HG03103 (cell line): Measurements from ENCODE around the gene GTPBP8.
A peak's percentile ranks its signal among the peaks of the same experiment; 100 is the strongest.

Source experiments
- ATAC-seq: cut with Tn5 transposase; IDR thresholded peaks from one replicate; pipeline ENCODE4 v1.9.1; 2021; ENCODE audit warnings: low read depth; ENCODE audit not compliant: unreplicated experiment

The GTPBP8 gene

DNA sequence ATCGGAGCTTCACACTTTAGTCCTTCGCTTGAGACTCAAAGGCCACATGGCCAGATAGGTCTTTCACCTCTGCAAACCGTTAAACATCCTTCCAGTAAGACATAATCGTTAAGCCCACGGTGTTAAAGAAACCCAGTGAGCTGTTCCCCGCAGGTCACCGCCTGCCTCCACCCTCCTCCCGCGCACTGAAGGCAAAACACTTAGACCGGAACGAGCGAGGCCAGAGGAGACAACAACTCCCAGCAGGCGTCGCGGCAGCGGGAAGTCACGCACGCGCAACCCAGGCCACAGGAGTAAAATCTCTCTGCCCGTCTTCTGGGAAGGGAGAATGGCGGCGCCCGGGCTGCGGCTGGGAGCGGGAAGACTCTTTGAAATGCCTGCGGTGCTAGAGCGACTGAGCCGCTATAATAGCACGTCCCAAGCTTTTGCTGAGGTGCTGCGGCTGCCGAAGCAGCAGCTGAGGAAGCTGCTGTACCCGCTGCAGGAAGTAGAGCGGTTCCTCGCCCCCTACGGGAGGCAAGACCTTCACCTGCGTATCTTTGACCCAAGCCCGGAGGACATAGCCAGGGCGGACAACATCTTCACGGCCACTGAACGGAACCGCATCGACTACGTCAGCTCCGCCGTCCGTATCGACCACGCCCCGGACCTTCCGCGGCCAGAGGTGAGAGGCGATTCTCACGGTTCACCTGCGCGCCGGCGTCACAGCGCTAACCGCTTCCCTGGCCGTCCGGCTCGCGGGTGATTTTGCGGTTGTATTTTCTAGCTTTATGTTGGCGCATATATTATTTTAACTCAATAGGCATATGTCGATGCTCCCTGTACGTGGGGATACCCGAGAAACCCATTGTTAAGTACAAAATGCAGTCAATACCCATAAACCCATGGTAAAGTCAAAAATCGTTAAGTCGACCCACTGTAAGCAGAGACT is at the start of gene GTPBP8:
Gene GTPBP8, plus strand, starts transcription at position 313 of the 931 bp plus-strand sequence. Its CDS starts 16 bp downstream, at position 329.
- ATAC-seq: peak; percentile 90

DNA sequence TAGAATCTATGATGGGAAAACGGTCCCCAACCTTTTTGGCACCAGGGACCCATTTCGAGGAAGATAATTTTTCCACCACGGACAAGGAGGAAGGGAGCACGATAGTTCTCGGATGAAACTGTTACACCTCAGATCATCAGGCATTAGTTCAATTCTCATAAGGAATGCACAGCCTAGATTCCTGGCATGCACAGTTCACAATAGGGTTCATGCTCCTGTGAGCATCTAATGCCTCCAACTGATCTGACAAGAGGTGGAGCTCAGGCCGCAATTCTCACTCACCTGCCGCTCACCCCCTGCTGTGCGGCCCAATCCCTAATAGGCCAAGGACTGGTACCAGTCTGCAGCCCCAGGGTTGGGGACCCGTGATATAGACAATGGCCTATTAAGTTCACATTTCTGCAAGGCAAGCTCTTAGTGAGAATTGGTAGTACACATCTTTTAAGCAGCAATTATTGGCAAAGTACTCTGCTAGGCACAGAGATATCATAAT is 42.4 kb upstream of the GTPBP8 start:
- no peak for ATAC-seq

DNA sequence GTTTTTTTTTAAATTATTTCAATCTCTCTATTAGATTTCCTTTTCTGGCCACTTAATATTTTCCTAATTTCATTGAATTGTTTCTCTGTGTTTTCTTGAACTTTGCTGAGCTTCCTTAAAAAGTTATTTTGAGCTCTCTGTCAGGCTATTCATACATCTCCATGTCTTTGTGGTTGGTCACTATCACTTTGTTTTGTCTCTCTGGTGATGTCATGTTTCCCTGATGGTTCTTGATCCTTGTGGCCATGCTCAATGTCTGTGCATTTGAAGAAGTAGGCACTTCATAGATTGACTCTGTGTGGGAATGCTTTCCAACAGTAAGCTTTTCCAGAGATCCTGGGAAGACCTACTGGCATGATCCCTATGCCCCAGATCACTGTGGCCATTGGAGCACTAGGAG is 34.4 kb upstream of the GTPBP8 start:
- no peak for ATAC-seq

DNA sequence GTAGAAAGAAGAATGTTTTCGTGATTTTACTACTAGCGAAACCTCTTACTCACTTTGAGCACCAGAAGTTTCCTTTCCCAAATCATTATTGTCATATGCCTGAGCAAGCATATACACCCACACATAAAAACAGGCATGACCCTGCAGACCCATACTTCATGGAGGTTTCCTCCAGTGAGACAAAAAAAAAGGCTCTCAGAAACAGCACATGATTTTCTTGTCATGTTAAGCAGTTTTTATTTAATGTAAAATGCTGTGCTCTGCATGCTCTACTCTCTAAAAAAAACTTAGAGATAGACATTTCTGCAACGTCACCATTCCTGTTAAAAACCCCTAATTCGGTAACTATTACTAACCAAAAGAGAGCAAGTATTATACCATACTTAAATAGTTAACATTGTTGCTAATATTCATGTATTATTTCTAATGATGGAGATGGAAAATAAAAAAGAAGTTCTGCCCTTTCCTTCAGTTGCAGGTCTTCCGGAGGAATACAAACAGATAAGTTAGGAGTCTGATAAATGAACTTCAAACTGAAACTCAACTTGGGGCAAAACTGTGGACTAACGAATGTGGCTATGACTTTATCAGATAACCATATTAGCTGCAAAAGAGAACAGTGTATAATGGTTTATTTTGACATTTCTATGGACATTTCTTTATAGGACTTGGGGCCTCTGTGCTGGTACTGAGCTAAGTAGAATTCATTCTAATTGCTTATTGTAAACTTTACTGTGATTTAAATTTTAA is 31.8 kb upstream of the GTPBP8 start:
- ATAC-seq: no peak

DNA sequence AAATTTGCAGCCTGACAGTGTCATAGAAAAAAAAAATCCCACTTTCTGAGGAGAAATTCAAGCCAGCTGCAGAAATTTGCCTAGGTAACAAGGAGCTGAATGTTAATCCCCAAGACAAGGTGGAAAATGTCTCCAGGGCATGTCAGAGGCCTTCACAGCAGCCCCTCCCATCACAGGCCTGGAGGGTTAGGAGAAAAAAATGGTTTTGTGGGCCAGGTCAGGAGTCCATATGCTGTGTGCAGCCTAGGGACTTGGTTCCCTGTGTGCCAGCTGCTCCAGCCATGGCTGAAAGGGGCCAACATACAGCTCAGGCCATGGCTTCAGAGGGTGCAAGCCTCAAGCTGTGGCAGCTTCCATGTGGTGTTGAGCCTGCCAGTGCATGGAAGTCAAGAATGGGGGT is 27.1 kb upstream of the GTPBP8 start:
- no peak for ATAC-seq

DNA sequence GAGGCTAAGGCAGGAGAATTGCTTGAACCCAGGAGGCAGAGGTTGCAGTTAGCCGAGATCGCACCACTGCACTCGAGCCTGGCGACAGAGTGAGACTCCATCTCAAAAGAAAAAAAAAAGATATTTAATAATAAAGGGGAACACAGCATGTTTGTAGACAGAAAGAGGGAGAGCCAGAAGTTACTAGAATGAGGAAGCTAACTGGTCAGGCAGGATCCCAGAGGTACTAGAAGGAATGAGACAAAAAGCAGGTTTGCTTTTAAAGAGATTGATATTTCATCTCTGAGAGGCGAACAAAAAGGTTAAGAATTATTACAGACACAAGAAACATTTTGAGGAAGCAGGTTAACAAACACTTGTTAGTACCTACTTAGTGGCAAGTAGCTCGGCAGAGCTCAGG is 25.1 kb upstream of the GTPBP8 start:
- no peak for ATAC-seq

DNA sequence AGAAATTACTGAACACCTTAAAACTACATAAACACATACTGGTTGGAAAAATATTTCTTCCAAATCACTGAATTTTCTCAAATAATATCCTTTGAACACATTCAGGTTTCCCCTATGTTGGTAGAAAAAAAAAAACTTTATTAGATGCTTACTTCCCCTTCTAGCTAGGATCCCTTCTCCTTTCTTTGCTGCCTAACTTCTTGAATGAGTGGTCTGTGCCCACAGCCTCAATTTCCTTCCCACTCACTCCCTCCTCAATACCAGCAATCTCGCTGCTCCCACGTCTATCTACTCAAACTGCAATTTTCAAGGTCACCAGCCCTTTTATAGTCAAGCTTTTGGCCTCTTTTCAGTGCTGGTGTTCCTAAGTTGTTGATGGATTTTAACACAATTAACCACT is 24.2 kb upstream of the GTPBP8 start:
- no peak for ATAC-seq

DNA sequence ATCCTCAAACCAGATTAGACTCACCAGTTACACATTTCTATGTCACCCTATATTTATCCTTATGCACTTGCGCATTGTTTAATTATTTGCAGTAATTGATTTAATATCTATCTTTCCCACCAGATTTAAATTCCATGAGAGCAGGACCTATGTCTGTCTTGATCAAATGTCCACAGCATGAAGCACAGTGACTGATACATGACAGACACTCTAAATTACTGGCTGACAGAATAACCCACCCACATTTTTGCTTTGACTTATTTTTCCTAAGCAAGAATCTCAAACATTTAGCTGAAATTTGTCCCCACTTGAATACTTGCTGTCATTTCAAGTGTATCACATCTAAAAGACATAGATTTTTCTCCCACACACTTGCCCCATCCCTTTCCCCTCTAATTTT is 23.4 kb upstream of the GTPBP8 start:
- no peak for ATAC-seq

DNA sequence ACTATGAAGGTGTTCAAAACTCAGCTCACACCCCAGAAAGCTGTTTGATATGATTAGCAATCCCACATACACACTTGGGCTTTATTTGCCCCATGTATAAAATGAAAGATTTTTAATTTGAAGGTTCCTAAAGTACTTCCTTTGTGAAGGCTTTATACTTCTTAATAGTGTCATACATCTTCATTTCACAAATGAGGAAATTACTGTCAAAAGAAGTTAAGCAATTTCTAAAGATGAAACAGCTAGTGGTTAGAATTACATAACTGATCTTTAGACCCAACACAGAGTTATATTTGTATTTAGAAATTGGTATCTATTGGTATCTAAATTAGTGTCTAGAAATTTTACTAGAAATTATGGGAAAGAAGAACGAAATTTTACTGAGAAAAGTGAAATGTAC is 23.0 kb upstream of the GTPBP8 start:
- no peak for ATAC-seq

DNA sequence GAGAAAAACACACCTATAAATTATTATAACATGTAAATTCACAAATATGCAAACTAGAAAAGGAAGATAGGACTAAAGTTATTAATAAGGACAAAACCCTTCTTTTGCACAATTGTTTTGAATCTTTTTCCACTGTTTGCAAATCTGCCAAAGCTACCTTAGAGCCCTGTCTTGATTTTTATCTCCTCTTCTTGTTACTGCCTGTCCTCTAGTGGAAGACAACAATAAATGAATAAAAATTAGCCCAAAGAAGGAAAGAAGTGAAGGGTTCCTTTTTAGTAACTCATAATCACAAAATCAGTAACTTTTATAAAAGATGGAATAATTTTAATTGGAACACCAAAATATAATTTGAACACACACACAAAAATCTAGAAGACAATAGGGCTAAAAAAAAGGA is 18.6 kb upstream of the GTPBP8 start:
- no peak for ATAC-seq

DNA sequence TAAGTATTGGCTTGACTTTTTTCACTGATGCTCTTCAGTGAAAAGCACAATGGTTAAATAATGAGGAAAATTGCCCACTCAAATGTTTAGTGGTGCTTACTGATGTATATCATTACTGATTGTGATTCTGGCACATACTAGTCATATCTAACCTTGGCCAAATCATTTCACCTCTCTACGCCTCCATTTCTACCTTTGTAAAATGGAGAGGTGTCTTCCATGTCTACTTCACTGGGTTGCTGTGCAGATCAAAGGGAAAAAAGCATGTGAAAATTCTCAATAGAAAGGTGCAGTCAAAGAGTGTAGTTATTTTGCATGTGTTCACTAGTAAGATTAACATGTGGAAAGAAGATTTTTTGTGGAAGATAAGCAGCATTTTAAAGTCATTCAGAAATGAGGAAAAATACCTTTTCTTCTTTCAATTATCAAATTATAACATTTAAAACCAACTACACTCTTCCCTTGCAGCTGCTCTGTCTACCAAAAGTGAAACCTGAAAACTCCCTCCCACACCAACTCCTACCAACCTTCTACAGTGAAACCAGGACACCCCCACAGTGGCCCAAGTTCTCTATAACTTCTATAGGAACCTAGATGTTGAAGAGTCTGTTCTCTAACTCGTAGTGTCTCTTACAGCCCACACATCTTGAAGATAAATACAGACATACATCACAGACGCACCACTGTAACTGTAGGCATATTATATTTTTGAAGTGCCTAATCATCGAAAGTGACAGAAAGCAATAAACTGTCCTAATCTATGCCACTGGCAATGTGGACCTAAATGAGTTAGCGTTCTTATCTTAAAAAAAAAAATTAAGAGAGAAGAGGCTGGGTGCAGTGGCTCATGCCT is 17.2 kb upstream of the GTPBP8 start:
- peak; percentile 88 for ATAC-seq

DNA sequence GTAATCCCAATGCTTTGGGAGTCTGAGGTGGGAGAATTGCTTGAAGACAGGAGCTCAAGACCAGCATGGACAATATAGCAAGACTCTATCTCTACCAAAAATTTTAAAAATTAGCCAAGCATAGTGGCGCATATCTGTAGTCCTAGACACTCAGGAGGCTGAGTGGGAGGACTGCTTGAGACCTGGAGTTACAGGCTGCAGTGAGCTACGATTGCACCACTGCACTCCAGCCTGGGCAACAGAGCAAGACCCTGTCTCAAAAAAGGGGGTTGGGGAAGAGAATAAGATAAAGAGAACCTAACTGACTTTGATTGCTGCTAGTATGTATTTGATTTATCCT is 16.6 kb upstream of the GTPBP8 start:
- no peak for ATAC-seq

DNA sequence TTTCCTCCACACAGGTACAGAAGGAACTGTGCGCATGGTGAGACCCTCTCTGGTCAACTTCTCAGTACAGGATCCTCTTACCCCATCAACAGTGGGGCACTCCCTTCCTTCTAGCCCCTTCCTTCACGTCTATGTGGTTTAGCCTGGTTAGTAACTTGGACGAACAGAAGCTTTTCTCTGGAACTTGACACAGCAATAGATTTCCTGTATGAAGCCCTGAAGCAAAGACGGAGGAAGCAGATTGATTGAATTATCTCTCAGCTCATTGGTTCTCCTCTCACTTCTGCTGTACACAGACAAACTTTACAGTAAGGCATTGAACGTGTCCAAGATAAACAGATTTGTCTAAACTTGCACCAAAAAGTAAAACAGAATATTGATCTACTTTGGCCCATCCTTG is 15.9 kb upstream of the GTPBP8 start, which contains the start of gene CD200R1:
Gene CD200R1, minus strand, starts transcription at position 210 of the 400 bp plus-strand sequence. CDS start 246 bp downstream, outside the sequence.
- ATAC-seq: no peak

DNA sequence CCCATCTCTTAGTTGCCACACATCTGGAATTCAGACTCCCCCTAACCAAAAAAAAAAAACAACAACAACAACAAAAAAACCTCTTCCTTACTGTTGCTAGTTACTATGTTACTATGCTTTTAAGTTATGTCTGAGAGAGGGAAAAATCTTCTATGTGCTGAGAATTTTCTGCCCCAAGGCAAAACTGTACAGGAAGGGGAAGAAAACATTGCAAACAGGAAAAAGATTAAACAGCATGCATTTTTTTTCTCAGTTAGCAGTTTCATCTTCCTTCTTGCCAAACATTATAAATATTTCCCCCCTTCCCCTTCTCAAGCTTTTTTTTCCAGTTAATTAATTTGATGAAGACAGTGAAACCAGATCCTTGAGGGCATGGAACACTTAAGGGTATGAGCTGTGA is 14.8 kb upstream of the GTPBP8 start:
- no peak for ATAC-seq

DNA sequence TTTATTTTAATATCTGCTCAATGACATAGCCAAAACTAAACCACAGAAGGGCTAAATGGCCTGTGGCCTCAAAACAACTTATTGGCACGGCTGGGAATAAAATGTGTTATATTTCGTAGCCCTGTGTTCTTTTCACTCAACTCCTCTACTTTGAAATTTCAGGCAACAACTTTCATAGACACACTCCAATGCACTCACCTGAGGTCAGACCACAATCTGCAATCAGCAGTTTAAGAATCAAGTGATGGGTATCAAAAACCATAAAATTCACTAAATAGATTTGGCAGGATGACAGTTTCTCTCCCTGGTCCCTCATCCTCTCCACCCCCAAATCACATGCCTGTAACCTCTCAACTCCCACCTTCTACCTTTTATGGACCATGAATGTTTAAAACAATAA is 13.8 kb upstream of the GTPBP8 start:
- no peak for ATAC-seq

DNA sequence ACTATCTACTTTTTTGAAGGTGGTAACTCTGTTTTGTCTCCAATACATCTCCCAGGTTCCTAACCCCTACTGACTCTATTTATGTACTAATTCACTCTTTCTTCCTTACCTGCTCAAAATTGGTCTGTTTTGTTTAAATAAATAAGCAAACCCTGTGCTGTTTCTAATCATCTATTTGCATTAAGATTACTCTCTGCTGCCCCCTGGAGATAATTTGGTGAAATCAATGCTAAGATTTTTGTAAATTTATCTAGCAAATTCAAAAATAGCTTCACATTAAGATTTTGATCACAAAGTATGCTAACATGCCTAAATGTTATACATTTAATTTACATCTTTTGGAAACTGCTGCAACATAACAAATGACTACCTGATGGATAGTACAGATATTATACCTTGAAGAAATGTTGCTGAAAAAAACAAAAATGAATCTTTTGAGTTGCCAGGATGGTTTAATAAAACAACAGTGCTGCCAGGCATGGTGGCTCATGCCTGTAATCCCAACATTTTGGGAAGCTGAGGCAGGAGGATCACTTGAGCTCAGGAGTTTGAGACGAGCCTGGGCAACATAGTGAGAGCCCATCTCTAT is 11.4 kb upstream of the GTPBP8 start:
- ATAC-seq: no peak

DNA sequence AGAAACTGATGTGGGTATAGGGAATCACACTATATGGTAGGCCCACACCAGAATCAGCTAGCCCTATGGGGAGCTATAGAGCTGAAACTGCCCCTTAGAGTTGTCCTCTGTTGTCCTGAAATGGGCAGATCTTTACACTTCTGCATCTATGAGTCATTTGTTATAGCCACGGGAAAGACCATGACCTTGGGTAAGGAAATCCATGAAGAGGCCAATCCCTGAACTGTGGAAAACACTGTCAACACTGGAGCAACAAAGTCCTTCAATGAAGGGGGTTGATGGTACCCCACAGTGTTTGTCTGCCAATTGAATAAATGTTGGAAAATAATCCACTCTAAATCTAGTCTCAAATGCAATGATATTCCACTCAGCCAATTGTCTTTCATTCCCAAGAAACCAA is 10.7 kb upstream of the GTPBP8 start:
- no peak for ATAC-seq

DNA sequence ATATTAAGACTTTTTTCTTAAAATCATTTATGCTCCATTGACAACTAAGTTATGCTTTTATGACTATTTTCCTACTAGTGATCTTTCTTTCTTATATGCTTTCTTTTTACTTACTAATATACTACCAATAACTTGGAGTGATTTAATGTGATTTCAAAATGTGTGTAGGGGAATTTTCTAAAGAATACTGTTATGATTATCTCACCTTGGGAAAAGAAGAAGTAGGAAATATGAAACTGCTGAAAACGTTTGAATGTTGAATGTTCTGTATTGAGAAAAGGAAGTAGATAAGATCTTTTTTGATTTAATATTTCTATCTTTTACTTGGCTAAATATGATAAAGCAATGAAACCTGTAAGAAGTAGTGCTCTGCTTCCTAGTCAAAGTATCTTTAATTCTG is 8.1 kb upstream of the GTPBP8 start:
- ATAC-seq: no peak

DNA sequence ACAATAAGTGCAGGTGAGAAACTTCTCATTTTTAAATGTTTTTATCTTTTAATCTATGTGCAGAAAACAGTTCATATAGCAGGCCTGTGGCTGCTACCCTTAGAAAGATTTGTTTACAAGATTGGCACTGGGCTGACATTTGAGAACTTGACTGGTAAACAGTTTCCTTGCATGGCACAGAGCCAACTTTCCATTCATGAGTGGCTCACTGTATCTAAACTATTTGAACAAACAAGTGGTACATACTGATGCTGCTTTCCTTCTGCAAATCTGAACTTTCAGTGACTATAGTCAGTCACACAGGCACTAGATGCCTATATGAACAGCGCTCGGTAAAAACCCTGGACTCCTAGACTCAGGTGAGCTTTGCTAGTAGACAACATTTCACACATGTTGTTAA is 6.3 kb upstream of the GTPBP8 start:
- no peak for ATAC-seq

DNA sequence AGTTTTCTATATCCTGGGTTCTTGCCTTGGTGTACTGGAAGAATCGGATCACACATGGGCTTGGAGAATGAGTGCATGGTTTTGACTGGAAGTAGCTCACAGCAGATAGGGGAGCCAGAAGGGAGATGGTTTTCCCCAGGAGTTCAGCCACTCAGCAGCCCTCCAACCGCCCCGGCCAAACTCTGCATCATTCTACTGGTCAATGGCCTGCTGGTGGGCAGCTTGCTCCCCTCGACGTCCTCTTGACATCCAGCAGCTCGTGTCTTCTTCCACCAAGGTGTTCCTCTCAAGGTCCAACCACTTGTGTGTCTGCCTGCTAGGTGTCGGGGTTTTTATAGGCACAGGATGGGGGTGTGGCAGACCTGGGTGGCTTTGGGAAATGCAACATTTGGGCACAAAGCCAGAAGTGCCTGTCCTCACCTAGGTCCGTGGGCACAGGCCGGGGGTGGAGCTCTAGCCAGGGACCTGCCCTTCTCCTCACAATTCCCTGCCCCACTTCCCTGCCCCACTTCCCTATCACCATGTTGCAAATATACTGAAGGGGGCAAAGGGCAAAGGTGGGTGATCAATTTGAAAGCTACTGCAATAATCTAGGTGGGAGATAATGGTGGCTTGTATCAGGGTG is 3.0 kb upstream of the GTPBP8 start:
- ATAC-seq: no peak
